NCI-H1092 (cell line): ENCODE results near the gene TSPAN14.
"Not testable (repeated sequence)": the region's sequence is repeated elsewhere in the genome, so short reads cannot be mapped to it uniquely, and the experiment has no call there.

Experiments used
- DNase-seq: peaks from one replicate; lab custom pipeline; 2025; lab: John Stamatoyannopoulos, UW

TSPAN14 gene

DNA sequence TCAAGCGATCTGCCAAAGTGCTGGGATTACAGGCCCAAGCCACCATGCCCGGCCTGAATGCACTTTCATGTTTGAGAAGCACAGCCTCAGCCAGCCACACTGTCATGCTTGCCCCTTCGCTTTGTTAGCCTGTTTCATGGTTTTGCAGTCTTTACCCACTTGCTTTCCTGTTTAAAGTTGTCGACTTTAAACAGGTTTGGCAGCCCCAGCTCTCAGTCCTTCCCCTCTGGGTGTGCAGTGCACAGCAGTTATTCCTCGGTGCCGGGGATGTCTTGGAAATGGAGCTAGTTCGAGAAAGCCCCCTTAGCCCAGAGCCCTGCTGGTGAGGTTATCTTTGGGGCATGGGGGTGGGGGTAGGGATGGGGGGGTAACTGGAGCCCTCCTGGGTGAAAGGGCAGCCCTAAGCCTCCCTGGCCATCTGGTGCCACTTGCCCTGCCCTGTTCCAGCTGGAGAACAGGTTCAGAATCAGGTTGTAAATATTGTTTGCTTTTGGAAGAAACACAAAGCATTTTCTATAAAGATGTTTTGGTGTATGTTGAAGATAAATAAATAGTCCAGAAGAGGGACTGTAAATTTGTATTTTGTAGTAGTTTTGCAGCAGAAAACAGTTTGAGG lies 14.8 kb downstream of the TSPAN14 start:
- DNase-seq: no peak

DNA sequence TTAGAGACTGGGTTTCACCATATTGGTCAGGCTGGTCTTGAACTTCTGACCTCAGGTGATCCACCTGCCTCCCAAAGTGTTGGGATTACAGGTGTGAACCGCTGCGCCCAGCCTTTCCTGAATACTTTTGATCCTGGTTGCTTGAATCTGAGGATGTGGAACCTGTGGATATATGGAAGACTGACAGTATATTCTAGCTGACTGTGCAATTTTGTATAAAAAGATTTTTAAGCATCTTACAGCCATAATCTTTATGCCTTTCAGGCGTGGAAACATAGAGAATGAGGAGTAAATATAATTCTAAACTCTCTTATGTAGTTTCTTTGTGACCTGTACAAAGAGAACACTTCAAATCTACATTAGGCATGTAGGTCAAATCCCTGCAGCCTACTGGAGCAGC lies 16.2 kb downstream of the TSPAN14 start:
- no peak for DNase-seq

DNA sequence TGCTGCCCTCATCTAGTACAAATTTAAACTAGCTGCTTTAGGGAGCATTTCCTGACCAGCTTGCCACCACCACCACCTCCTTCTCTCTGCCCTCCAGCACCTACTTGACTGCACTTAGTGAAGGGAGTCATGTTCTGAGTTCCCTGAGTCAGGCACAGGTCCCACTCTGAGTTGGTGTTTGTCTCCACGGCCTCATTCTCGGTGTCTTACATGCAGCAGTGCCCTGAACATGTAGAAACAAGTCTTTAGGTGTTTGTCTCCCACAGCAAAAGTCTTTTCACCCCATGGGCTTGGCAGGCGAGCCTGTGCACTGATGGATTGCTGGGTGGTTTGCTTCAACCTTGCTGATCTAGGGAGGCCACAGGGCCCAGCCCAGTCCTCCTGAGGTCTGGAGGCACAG lies 16.9 kb downstream of the TSPAN14 start:
- no peak for DNase-seq

DNA sequence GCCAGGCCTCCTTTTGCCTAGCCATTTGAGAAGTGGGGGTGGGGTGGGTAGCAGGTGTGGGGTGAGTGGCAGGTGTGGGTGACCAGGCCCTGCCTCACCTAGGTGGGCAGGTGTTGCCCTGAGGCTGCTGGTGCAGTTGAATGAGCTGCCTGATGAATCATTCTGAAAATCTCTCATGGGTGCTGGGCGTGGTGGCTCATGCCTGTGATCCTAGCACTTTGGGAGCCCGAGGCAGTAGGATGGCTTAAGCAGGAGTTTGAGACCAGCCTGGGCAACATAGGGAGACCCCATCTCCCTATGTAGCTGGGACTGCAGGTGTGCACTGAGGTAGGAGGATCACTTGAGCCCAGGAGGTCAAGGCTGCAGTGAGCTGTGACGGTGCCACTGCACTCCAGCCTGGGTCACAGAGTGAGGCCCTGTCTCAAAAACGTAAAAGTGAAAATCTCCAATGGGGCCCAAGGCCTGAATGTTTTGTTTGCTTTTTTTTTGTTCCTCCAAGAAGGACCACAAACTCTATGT lies 17.7 kb downstream of the TSPAN14 start:
- DNase-seq: no peak

DNA sequence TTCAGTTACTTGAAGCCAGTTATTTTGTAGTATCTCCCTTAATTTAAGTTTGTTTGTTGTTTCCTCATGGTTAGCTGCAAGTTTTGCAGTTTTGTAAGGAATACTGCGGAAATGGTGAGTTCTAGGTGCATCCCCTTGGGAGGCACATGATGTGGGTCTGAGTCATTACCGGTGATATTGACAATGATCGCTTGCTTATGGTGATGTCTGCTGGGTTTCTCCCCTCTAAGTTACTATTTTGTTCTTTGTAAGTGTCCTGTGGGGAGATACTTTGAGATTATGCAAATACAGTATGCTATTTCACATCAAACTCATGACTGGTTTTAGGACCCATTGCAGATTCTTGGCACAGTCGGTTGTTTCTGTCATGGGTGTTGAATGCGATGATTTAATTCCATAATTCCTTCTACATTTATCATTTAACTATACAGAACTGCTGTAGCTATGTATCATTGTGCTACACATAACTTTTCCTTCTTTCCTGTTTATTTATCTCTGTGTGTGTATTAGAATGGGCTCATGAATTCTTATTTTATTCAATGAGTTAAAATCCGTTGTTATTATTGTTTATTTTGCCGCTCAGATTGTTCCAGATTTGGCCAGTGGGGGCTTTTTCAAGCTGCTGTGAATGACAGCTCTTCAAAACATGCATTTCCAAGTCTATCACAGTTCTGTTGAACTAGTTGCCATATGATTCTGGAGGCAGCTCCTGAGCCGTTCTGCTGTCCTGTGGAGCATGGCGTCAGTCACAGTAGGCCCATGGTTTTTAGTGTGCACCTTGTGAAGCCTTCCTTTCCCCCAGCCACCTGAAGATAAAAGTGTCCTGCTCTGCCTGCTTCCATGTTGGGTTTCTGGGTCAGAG lies 18.4 kb downstream of the TSPAN14 start:
- no peak for DNase-seq

DNA sequence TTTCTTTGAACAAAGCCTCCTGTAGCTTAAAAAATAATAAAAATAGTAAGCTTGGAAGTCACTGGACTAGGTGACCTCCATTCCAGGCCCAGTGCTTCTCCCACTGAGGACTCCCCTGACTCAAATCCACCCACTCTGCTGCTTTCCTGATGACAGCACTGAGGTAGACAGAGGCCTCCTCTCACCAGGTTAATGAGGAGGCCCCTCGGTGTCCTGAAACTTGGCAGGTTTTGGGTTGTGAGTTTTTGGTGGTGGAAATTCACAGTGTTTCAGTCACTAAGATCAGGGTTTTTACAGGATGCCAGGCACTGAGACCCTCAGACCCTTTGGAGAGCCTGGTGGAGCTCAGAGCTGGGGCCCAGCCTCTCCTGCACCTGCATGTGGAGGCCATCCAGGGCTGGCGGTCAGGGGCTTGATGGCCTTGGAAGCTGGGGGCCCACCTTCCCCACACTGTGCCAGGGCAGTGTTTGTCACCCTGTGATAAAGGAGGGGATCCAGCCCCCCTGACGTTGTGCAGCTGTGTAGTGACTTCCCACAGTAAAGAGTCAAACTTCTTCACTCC lies 19.1 kb downstream of the TSPAN14 start:
- DNase-seq: no peak

DNA sequence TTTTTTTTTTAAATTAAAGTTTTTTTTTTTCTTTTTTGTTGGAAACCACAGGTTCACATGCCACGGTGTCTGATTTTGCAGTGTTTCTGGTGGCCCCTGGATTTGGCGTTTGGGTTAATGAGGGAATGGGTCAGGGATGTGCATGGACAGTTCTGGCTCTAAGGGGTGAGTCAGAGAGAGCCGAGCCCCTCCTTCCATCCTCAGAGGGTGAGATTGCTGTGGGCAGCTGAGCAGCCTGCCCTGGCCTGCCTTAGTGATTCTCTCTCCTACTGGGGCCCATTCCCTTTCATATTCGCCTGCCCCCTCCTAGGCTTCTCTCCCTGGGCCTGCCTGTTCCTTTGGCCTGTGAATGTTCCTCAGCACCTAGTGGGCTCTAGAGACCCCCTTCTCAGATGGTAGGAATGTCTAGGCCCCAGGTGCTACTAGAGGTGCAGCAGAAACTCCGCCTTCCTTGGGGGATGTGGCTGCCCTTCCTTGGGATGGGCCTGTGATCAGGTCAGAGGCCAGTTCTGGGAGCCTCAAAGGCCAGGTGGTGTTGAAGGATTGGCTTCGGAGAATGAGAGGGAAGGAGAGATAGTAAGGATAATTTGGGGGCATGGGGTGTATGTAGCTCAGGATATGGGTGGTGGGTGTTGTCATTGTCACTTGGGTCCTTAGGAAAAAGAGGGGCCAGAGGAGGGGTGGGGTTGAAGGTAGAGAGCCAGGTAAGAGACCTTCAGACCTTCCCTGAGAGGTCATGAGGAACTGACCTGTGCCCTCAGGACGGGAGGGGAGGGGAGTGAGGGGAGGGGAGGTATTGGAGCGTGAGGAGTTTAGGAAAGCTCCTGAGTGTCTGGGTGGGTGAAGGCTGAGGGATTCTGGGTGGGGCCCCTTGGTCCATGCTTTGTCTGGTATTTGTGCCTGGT lies 19.8 kb downstream of the TSPAN14 start:
- no peak for DNase-seq

DNA sequence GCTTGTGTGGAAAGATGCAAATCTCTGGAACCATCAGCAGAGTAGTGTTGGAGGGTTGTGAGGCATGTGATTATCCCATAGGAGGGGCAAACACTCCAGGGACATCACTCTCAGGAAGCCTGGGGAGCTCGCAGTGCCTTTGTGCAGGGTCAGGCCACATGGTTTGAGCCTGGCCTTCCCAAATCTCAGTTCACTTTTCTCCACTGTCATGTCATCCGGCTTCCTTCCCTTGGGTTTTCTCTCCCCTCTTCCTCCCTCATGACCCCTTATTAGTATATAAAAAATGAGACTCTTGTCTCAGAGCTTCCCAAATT lies 20.4 kb downstream of the TSPAN14 start:
- no peak for DNase-seq

DNA sequence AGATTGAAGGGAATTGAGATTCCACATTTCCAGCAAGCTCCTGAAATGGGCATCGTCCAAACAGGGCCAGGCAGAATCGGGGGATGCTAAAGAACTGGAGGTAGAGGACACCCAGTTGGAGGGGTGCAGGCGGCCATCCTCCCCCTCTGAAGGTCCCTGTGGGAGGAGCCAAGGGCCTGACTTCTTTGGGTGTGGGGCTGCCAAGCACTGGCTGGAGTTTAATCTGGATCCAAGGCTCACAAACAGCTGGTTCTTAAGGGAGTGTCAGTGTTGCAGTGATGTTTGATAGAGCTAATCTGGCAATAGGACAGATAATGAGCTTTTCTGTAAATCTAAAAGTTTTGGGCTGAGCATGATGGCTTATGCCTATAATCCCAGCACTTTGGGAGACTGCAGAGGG lies 20.8 kb downstream of the TSPAN14 start:
- no peak for DNase-seq

DNA sequence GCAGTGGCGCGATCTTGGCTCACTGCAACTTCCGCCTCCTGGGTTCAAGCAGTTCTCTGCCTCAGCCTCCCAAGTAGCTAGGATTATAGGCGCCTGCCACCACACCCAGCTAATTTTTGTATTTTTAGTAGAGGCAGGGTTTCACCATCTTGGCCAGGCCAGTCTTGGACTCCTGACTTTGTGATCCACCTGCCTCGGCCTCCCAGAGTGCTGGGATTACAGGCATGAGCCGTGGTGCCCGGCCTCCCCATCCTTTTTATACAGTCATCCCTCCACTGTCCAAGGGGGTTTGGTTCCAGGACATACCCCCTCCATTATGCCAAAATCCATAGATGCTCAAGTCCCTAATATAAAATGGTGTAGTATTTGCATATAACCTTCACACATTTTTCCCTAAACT lies 21.5 kb downstream of the TSPAN14 start:
- DNase-seq: not testable (repeated sequence)

DNA sequence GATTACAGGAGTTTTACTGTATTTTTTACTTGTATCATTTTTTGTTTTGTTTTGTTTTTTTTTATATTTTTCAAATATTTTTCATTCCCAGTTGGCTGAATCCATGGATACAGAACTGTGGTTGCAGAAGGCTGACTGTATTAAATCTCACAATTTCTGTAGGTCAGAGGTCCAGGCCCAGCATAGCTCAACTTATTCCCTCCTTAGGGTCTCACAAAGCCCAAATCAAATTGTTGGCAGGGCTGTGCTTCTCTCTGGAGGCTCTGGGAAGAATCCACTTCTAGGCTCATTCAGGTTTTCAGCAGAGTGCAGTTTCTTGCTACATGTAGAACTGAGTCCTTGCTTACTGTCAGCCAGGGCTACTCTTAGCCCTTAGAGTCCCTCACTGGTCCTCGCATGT lies 22.6 kb downstream of the TSPAN14 start:
- no peak for DNase-seq

DNA sequence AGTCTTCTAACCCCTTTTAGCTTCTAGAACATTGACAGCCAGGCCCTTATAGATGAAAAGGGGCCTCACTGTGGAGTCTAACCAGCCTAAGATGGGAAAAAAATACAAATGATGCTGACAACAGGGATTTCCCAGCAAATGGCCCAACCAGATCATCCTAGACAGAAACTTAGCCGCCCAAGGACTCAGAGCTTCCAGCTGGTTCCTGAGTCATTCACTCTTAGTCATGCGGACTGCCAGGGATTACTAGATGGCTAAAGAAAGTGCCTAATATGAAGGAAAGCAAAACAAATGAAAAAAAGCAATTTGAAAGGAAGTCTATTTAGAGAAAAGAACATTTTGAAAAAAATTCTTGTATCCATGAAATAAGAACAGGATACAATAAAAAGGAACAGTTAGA lies 23.7 kb downstream of the TSPAN14 start:
- no peak for DNase-seq

DNA sequence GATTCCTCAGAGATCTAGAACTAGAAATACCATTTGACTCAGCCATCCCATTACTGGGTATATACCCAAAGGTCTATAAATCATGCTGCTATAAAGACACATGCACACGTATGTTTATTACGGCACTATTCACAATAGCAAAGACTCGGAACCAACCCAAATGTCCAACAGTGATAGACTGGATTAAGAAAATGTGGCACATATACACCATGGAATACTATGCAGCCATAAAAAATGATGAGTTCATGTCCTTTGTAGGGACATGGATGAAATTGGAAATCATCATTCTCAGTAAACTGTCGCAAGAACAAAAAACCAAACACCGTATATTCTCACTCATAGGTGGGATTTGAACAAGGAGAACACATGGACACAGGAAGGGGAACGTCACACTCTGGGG lies 26.3 kb downstream of the TSPAN14 start:
- DNase-seq: not testable (repeated sequence)

DNA sequence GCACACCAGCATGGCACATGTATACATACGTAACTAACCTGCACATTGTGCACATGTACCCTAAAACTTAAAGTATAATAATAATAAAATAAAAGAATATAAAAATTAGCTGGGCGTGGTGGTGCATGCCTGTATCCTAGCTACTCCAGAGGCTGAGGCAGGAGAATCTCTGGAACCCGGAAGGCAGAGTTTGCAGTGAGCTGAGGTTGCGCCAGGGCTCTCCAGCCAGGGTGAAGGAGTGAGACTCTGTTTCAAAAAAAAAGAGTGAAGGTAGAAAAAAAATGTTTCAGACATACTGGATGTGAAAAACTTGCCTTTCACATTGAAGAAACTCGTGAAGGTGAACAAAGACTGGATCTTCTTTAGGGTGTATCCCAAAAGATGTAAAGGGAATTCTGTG lies 26.7 kb downstream of the TSPAN14 start:
- DNase-seq: no peak

DNA sequence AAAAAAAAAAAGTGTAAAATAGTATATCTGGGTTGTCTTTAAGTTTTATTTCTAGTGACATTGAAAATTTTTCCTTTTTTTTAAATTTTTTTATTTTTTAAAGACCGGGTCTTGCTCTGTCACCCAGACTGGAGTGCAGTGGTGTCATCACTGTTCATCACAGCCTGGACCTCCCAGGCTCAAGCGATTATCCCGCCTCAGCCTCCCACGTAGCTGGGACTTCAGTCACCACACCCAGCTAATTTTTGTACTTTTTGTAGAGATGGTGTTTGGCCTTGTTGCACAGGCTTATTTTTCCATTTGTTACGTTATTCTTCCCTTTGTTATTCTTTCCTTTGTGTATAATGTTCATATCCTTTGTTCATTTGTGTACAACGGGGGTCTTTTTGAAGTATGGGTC lies 30.1 kb downstream of the TSPAN14 start:
- no peak for DNase-seq

DNA sequence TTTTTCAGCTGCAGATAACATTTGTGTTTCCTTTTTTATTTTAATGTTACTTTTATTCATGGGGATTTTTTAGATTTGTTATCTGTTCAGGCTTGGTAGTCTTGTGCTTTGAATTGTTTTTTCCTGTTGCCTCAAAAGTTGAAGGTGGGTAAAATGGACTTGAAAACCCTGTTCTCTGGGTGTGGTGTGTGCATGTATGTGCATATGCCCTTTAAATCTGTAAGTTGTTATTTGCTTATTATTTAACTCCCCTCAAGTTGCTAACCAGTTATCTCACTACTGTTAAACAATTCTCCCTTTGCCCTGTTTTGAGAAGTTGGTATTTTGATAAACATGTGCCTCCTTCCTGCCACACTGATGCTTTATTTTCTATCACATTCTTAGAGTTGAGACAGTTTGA lies 30.6 kb downstream of the TSPAN14 start:
- DNase-seq: no peak

DNA sequence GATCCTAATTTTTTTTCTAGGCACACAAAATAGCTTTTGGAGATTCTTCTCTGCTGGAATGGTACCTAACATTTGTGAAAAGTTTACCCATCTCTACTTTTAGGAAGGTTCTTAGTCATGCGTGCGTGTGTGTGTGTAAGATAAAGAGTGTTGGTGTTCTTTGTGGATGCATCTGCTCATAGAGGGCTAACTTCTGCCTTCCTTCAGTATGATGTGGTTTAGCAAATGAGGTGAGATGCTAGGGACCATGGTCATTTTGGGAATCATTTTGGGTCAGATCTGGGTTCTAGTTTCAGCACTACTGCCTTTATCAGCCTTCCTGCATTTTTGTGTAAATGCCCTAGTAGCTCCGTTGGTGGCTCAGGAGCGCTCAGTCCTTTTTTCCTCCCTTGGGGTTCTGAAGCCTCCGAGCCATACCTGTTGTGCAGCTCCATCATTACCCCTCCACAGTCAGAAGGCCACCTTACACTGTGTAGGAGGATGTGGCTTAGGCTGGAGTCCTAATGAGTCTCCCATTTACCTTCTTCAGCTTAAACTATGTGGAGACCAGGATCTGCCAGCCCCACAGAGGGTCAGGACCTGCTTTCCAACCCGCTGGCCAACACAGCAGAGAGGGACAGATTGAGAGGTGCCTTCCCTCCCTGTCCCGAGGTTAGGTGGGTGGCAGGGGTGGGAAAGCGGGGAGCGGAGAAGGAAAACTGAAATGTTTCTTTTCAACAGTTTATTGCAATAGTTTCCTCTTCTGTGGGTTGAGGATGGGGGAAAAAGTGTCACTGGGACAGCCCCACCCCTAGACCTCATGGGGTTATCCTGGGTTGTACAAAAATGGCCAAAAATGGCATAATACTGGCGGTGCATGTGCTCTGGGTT lies 31.2 kb downstream of the TSPAN14 start:
- DNase-seq: no peak

DNA sequence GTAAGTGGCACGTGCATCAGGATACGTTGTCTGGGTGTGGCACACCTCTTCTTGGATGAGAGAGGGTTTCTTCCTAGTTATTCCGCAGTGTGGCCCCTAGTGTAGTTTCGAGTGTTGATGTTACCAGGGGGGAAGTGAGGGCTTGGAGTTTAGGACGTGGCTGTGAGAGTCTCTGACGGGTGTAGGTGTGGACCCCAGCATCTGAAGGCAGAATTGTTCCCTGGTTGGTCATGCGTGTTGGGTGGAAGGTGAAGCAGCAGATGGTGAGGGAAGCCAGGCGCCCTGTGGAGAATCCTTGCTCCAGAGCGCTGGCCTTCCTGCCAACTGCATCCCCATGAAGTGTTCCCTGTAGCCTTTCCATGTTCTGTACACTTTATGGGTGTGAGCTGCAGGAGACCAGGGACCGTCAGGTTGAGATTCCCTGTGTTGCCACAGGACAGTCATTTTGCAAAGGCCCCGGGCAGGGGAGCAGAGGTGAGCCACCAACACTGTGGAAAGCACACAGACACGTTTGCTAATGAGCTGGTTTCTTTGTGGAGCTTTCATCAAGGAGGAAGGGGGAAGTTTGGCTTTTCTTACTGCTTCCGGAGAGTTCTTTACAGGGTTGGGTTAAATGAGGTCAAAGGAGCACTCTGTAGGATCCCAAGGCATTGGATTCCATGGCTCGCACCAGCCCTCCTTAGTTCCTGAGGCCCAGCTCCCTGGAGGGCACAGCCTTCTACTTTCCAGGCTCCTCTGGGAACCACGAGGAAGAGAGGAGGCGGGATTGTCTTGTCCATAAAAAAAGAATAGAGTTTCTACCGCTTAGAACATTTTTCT lies 32.0 kb downstream of the TSPAN14 start:
- DNase-seq: no peak

DNA sequence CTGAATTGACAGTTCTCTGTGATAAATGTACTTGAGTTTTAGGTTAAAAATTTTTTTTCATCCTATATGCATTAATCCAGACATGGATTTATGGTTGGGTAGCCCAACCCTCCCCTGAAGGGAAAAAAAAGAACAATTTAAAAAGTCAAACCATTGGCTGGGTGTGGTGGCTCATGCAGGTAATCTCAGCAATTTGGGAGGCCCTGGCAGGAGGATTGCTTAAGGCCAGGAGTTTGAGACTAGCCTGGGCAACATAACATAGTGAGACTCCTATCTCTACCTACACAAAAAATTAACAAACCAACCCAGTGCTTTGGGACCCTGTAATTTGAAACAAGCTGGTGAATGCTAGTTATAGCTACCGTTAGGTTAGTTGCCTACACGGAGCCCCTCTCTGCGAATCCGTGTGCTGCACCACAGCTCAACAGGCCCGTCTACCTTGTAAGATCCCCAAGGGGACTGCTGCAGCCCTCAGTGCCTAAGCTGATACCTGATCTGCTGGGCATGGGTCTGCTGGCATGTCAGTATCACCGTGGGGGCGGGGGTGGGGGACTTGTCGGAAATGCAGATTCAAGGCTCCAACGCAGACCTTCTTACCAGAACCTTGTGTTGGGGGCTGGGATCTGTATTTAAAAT lies 32.8 kb downstream of the TSPAN14 start:
- no peak for DNase-seq

DNA sequence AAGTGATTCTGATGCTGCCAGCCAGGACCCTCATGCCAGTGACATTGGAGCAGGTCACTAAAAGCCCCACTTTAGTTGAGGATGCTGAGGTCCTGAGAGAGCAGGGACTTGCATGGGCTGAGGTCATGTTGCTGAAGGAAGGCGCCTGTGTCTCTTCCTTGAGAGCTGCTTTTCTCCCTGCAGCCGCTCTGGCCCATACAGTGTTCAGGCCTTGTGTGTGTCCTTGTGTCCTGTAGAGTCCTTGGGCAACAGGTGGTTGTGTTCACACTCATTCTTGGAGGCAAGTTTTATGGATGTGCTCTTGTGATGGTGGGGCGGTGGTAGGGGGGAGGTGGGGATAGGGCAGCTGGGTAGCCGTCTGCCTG lies 33.3 kb downstream of the TSPAN14 start:
- DNase-seq: no peak
